ENCODE results near the gene TREM1. TPM values are rescaled to one million over a fixed set of nuclear protein-coding genes. Genes with fewer than 3 reads are reported as not detected.

TREM1 gene
- 1.5 TPM in 1 of 2 replicates, not detected in the other for total RNA-seq (ENCODE audit: low replicate concordance)

DNA sequence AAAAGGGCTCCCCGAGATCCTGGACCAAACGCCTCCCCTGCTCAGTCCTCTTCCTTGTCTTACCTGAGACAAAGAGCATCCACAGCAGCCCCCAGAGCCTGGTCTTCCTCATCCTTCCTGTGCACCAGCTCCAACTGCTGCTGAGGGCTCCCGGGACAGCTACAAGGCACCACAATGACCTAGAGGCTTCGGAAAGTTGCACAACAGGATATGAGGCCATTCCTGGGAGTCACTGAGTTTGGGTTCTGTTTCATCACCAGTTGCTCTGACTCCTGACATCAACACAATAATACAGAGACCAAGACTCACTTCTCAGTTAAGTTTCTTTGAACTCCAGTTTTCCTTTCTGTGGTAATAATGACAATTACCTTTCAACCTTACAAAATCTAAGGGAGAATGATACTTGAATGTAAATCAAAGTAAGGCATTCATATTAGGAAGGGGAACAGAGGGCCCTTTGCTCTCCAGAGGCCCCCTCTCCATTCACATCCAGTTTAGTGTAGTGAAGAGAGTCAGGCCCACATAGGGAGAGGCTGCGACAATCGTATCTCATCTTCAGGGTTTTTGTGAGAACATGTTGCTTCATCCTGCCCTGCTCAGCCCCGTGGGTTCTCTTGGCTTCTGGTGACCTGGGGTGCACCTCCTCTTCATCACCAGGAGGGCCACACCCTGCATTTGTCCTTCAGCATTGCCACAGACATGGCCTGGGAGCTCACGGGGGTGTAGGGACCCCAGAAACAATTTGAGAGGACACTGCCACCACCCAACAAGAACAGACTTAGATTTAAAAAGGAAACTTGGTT lies at the start of gene TREM1:
TREM1 (minus strand) TSS at position 139 of the 803 bp plus-strand sequence; CDS start at position 112, 27 bp downstream.

DNA sequence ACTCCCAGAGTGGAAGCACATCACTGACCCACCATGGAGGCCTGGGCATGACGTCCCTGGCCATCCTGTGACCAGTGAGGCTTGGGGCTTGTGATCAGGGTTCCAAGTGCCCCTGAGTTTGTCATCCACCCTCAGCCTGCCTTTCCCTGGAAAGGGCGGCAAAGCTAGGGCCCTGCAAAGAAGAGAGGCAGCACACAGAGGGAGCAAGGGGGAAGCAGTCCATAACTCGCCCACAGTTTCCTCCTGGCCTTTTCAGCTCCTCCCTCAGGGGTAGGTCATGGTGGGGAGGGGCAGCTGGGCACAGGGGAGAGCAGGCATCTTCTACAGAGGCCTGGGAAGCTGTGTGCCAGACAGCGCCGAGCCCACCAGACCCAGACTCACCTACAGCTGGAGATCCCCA lies 48.8 kb upstream of the TREM1 start, which contains the start of gene NCR2:
NCR2 (plus strand) TSS at position 313 of the 400 bp plus-strand sequence. CDS start 269 bp downstream, outside the sequence.

DNA sequence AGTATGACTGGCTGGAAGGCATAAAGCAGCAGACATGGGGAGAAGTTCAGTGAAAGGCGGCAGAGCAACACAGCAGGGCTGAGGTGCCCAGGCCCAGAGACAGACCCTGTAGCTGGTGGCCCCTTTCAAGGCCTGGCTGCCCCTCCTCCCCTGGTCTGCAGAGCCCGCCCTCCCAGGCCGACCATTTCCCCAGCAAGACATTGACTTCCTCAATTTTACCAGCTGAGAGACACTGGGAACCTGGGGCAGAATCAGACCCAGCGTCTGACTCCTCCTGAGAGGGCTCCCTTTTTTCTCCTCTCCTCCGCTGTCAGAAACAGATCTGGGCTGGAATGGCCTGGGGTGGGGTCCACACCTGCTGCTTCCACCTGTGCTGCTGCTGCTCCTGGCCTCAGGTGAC lies 58.4 kb downstream of the TREM1 start, which contains the start of gene TREML4:
TREML4 (plus strand) TSS at position 254 of the 400 bp plus-strand sequence; CDS start at position 333, 79 bp downstream.

Other genes with a start within 250 kb of the TREM1 start
- under 0.01 and 0.12 TPM in 2 replicates for gene UNC5CL, start 247.5 kb downstream of the TREM1 start, total RNA-seq (ENCODE audit: low replicate concordance)
- gene TSPO2, start 244.2 kb downstream of the TREM1 start, total RNA-seq (ENCODE audit: low replicate concordance) = not detected in 2 replicates
- gene APOBEC2, start 233.5 kb downstream of the TREM1 start, total RNA-seq (ENCODE audit: low replicate concordance) = not detected in 2 replicates
- 9.4 and 10.5 TPM in 2 replicates for gene OARD1, start 214.3 kb downstream of the TREM1 start, total RNA-seq (ENCODE audit: low replicate concordance)
- gene NFYA, start 213.7 kb downstream of the TREM1 start, total RNA-seq (ENCODE audit: low replicate concordance) = 16.4 TPM in 2 replicates
- gene TREML1, start 132.3 kb downstream of the TREM1 start, total RNA-seq (ENCODE audit: low replicate concordance) = not detected in 2 replicates
- 0.12 TPM in 1 of 2 replicates, not detected in the other for gene TREM2, start 123.6 kb downstream of the TREM1 start, total RNA-seq (ENCODE audit: low replicate concordance)
- gene TREML2, start 85.5 kb downstream of the TREM1 start, total RNA-seq (ENCODE audit: low replicate concordance) = not detected in 2 replicates
- not detected in 2 replicates for gene TREML4, start 58.3 kb downstream of the TREM1 start, total RNA-seq (ENCODE audit: low replicate concordance)
- gene NCR2, start 48.9 kb upstream of the TREM1 start, total RNA-seq (ENCODE audit: low replicate concordance) = not detected in 2 replicates